NCI-H2196 treated with DMSO at 0.1 percent for 48 hours (cell line): Measurements from ENCODE around the gene DEPDC5.

Experiments
- DNase-seq: peaks from one replicate; lab custom pipeline; 2025; ENCODE audit not compliant: unreplicated experiment; lab: John Stamatoyannopoulos, UW

Gene DEPDC5

DNA sequence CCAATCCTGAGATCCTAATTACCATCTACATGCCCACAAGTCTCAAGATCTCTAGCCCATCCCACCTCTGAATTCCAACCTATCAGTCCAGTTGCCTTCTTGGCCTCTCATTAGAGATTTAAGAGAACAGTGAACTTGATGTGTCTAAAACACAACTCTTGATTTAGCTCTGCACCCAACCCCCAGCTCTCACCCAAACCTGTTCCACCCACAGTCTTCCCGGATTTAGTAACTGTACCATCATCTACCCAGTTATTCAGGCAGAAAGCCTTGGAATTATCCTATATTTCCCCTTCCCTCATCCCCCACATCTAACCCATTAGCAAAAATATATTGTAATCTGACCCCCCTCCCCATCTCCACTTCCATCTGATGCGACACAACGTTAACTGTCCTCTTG lies 166.5 kb downstream of the DEPDC5 start:
- no peak for DNase-seq

DNA sequence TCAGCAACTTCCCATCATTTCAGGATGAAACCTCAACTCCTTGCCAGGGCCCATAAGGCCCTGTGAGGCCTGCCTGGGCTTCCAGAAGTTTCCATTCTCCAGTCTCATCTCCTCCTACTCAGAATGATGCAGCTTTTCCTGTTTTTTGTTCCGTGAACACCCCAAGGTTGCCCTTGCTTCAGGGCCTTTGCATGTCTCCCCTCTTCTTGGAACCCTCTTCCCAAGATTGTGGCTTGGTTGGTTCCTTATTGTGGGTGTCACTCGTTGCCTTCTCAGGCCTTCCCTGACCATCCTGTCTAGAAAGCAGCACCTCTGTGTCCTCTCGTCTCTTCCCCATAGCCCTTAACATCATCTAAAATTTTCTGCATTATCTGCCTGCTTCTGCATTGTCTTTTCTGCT lies 167.3 kb downstream of the DEPDC5 start:
- no peak for DNase-seq

DNA sequence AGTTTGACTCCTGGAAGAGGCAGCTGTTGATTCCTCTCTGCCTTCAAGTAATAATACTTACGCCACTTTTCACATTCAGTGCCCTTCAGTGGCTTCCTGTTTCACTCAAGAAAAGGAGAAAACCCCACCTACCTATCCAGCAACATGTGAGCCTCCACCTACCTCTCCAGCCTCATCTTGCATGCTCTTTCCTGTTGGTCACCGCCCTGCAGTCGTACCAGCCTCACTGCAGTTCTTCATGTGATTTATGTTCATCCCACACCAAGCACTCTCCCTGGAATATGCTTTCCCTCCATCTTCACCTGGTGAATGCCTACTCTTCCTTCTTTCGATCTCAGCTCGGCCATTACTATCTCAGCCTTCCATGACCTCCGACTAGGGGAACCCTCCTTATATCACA lies 168.7 kb downstream of the DEPDC5 start:
- DNase-seq: no peak

DNA sequence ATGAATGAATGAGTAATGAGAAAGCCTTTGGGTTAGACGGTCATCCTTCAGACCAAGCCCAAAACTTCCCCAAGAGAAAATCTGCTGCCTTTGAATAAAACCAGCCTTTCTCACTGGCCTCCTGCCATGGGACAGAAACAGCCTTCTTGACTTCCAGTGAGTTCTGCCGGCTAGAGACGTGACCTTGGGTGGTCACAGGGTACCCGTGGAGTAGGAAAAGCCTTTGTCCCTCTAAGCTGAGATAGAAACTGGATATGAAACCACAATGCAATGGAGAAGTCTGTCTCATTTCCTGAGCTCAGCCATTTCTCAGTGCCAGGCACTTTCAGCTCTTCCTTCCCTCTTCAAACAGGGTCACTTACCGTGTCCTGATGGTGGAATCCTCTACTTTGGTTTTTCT lies 169.3 kb downstream of the DEPDC5 start:
- no peak for DNase-seq

DNA sequence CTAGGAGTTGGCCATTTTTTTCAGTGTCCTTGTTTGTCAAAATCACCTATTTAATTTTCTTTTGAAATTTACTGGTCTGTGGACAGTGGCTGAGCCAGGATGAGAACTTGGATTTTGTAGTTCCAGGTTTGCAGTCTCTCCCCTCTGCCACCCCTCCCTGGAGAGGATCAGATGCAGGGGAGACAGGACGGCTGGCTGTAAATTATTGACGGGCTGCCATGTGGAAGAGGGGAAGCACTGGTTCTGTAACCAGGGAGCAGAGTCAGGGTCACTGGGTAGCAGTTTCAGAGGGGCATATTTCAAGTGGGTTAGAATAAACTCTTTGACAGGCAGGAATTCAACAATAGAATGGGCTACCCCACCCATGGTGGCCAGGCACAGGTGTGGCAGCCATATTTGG lies 169.9 kb downstream of the DEPDC5 start:
- no peak for DNase-seq

DNA sequence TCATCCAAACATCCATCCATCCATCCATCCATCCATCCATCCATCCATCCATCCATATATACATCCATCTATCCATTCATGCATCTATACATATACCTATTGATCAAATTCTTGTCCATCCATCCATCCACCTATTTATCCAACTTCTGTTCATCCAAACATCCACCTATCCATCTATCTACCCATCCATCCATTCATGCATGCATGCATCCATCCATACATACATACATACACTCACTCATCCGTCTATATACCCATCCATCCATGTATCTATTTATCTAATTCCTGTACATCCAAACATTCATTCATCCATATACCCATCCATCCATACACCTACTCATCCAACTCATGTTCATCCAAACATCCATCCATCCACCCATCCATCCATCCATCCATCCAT lies 171.2 kb downstream of the DEPDC5 start:
- no peak for DNase-seq

DNA sequence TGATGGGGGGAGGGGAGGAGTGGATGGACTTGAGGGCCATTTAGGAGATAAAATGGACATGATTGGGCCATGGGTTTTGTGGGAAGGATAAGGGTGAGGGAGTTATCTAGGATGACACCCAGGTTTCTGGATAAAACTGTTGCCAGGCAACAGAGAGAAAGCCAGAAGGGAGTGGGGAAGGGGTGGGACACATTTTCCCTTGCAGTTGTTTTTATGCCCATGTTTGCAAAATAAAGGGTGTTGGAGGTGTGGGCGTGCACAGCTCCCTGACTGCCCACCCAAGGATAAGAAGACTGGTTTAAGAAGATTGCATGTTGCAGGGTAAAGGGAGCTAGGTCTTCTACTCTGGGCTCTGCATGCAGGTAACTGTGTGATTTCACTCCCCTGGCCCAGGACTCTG lies 172.2 kb downstream of the DEPDC5 start:
- DNase-seq: no peak

DNA sequence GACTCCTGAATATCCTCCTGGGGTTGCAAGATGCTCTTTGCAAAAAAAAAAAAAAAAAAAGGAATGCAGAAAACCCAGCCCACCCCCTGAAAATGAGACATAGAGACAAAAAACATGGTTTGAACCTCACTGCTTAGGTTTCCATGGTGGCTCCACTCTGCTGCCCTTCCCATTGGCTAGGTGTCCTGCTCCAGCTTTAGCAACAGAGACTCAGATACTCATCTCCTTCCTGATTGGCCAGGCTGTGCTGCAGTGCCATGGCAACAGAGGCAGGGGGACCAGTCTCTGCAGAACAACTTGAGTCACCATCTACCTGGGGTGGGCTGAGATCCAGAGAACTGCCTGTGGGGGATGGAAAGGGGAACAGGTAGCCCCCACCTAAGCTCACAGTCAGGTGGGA lies 173.2 kb downstream of the DEPDC5 start:
- DNase-seq: no peak

DNA sequence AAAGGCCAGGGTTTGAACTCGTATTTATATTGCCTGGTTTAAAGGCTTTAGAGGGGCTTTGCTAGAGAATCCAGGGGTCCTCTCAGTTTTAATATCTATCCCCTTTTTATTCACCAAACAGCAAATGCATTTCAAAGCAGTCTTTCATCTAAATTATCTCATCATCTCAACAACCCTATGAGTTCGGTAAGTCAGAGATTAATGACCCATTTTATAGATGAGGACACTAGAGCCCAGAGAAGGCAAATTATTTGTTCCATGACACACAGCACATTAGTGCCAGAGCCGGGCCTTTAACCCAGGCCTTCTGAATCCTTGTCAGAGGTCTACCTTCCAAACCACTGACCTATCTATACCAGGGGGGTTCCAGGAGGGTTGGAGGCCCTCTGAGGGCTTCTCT lies 173.7 kb downstream of the DEPDC5 start:
- no peak for DNase-seq

DNA sequence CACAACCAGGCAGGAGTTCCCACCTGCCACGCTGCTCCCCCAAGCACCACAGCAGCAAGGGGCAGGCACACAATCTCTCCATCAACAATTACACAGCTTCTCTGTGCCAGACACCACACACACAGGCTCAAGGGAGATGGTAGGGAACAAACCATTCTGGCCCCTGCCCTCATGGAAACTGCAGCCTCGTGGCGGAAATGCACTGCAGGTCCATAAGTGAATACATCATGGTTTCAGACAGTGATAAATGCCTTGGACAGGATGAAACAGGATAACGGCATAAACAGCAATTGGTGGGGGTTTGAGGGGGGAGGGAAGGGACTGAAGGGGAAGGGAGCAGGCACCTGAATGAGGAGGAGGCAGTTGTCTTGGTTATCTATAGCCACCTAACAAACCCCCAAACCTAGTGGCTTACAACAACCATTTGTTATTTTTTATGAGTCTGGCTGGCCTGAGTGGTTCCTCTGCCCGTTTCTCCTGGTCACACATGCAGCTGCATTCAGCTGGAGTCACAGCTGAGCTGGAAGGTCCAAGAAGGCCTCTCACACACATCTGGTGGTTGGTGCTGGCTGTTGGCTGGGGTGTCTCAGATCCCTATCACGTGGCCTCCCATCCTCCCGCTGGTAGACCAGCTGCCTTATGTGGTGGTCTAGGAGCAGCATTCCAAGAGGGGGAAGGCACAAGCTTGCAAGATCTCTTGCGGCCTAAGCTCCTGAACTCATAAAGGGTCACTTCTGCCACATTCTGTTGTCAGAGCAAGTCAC lies 175.5 kb downstream of the DEPDC5 start:
- no peak for DNase-seq

DNA sequence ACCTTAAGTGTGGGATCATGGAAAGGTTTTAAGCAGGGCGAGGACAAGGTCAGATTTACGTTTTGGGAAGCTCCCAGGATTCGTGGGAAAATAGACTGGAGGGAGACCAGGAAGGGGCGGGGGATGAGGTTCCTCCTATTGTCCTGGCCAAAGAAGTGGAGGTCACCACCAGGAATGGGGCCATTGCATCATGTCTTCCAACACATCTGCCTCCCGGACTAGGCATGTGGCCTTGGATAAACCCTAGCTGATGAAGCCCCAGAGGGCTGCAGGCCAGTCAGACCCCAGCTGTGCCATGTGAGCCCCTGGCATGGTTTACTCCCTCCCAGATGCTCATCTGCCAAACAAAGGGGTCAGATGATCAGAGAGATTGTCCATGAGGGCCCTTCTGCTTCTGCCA lies 179.0 kb downstream of the DEPDC5 start:
- no peak for DNase-seq

DNA sequence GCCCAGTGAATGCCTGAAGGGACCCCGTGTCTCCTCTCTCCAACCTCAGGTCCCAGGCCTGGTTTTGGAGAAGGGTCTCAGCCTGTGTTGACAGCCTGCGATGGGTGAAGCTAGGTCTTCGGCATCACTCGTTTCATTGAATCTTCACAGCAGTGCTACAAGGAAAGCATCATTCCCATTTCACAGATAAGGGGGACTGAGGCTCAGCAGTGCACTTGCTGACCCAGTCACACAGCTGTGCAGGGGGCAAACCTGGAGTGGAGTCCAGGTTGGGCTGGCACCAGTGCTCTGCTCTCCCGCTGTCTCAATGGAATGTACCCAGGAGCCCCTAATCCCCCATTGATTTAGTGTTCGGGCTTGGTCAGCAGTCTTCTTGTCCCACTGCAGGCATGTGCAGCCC lies 179.6 kb downstream of the DEPDC5 start:
- DNase-seq: no peak

DNA sequence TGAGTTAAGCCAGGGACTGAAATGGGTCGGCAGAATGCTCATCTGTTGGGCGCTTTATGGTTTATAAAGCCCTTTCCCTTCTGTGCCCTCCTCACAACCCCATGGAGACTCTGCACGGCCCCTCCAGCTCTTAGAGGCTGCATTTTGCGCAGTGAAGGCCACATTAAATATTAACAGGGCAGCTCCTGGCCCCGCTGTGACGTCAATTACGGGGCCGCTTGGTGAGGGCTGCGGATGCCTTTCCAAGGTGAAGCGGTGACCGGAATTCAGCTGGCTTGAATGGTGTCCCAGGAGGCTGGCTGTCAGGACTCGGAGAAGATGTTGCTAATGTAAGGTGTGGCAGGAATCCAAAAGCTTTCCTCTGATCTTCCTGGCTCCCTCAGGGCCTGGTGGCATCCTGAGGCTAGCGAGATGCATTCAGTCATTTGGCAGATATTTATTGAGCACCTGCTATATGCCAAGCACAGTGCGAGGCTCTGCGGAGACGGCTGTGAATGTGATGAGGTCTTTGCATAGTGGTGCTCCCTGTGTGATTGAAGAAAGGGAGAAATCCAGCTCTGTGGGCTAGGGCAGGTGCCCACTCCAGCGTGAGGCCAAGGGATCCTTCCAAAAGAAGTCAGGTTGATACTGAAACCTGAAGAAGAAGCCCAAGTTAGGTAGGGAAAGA lies 180.1 kb downstream of the DEPDC5 start:
- no peak for DNase-seq

DNA sequence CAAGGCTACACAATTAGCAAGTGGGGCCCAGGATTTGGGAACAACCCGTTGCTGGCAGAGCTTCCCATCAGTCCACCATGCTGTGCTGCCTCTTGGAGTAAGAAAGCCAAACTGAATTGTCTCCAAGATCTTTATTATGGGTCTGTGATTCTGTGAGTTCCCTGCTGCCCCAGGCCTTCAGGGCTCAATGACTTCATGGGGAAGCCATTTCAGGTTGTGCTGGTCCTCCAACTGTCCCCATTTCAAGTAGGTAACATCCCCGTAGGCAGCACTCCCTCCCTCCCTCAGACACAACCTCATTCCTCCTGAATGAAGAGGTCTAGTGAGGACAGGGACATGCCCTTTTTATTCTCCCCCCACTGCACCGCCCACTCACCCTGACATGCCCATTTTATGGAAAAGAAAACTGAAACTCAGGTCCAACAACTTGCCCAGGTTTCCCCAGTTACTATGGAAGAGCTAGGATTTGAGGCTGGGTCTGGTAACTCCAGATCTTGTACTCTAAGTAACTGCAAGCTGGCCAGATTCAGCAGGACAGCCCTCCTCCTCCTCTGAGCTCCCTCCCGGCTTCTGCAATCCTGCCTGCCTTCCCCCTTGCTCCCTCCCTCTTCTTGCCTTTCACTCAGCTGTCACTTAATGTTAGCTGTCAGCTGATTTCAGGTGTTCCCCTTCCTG lies 182.3 kb downstream of the DEPDC5 start:
- DNase-seq: no peak

DNA sequence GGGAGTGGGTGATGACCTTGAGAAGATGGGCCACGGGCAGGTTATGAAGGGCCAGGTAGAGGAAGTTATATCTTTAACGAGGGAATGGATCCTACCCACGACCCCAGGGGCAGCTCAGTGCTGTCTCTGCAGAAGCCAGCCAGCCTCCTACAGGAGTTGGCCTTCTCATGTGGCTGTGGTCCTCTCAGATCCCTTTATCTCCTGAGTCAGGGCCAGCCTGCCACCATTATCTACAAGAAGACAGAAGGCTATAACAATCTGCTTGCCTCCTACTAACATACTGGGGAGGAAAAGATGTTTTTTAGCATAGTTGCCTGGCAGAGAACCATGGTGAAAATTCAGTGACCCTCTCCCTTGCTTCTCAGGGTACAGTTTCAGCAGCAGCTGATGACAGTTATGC lies 183.5 kb downstream of the DEPDC5 start:
- no peak for DNase-seq

DNA sequence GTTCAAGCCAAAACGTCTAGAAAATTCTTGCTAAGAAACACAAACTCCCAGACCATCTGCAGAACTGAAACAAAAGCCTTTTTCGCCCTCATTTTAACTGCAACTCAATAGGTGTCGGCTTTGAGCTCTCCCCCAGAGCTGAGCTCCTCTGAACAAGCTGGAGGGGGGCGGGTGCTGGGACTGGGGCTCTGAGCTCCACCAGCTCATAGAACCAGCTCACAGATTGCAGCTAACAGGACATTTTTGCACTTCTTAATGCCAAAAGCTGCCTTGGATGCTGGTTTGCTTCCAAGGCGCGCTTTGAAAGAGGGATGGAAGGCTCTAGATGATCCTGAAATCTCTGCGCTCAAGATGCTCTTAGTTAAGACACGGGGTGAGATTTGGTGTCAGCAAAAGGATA lies 184.5 kb downstream of the DEPDC5 start:
- no peak for DNase-seq

DNA sequence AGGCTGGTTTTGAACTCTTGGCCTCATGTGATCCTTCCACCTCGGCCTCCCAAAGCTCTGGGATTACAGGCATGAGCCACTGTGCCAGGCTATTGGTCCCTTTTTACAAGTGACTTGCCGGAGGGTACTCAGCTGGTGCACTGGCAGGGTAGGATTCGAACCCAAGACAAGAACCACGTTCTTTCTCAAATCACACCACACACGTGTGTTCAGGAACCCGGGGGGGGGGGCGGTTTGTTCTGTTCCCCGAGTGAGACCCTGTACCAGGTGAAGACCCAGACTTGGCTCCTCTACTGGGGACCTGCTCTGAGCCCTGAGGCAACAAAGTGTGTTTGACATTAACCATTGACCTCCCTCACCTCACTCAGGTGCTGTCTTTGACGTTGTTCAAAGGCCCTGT lies 186.7 kb downstream of the DEPDC5 start:
- no peak for DNase-seq

DNA sequence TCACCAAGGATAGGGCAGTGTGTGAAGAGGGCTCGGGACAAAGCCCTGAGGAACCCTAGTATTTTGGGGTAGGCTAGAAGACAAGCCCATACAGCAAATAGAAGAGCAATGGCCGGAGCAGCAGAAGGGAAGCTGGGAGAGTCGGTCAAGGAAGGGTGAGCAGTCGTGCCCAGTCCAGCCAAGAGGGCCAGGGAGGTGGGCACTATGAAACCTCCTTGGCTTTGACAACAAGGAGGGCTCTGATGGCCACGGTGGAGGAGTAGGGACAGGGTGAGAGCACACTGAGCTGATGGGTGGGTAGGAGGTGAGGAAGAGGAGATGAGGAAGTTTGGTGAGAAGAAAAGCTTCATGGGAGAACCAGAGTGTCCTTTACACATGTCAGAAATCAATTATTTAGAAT lies 188.3 kb downstream of the DEPDC5 start:
- DNase-seq: no peak

DNA sequence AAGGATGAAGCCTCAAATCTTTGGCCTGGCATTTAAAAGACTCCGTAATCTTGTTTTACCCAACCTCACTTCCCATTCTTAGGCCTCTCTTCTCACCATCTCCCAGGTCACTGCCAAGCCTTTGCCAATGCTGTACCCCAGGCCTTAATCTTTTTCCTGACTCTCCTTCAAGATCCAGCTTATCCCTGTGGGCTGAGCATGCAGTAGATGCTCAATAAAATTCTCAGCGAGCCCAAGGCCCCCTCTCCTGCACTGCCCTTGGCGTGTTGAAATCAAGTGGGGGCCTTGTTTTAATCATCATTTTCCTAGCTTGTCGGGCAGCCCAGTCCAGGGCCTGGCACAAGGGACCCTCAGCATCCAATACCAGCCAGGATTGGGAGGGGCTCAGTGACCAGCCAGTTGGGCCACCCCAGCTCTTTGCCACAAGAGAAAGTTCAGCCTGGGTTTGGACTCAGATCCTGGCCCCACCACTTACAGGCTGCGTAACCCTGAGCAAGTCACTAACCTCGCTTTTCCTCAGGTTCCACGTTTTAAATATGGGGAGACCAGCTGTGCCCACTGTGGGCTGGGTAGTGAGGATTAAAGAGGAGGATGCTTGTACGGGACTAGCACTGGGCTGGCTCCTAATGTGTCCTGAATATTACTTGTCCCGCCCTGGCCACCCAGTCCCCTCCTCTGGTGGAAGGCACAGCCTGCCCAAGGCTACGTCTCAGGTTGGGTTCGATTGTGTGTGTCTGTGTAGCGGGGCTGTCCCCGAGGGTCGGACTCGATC lies 189.6 kb downstream of the DEPDC5 start:
- no peak for DNase-seq

DNA sequence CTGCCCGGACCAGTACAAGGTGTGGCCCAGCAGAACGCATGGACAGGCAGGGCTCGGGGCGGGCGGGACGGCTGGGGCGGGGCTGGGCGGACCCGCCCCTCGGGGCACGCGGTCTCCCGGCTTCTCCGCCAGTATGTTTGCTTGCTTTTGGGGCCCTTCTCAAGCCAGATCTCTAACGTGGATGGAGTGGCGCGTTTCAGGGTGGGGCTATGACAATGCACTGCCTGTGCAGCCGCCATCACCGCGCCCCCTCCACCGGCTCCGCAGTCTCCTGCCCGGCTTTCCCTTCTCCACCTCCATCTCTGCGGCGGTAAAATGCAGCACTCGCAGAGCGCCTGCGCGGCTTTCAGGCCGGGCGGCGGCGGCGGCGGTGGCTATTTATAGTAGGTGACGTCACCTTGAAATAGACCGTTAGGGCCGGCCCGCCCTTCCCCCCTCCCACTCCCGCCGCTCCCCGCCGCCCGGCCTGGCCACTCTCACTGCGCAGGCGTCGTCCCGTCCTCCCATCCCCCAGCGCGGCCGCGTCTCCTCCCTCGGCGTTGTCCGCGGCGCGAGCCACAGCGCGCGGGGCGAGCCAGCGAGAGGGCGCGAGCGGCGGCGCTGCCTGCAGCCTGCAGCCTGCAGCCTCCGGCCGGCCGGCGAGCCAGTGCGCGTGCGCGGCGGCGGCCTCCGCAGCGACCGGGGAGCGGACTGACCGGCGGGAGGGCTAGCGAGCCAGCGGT lies 190.3 kb downstream of the DEPDC5 start, which contains the start of gene YWHAH:
Gene YWHAH, plus strand, starts transcription at position 558 of the 722 bp plus-strand sequence. CDS start 199 bp downstream, outside the sequence.
- DNase-seq: peak; percentile 73
